Endodermal cell (in vitro differentiated cells): ENCODE measurements around the gene CCDC167. TPM values are rescaled to one million over a fixed set of nuclear protein-coding genes. Genes with fewer than 3 reads are reported as not detected.

Experiments
- DNase-seq: peaks from one replicate; pipeline ENCODE4 v3.0.0-alpha.2; 2017
- H3K27ac ChIP-seq: 2 replicates; pipeline ENCODE4 v1.5.1; 2013; ENCODE audit warnings: mild to moderate bottlenecking, low read depth, low read length, moderate library complexity
- H3K27me3 ChIP-seq: 2 replicates; pipeline ENCODE4 v1.6.1; 2013; ENCODE audit warnings: mild to moderate bottlenecking, low read length, moderate library complexity; ENCODE audit not compliant: insufficient read depth, control insufficient read depth, poor library complexity, severe bottlenecking
- H3K36me3 ChIP-seq: 2 replicates; pipeline ENCODE4 v1.7.0; 2013; ENCODE audit warnings: mild to moderate bottlenecking, low read length, moderate library complexity; ENCODE audit not compliant: control insufficient read depth, insufficient read depth
- H3K4me1 ChIP-seq: one replicate; pipeline ENCODE4 v1.7.0; 2013; ENCODE audit warnings: low read length; ENCODE audit not compliant: control insufficient read depth, insufficient read depth
- H3K4me3 ChIP-seq: 2 replicates; pipeline ENCODE4 v1.5.1; 2013; ENCODE audit warnings: mild to moderate bottlenecking, low read length, moderate library complexity
- H3K9ac ChIP-seq: 2 replicates; pipeline ENCODE4 v1.6.1; 2013; ENCODE audit warnings: mild to moderate bottlenecking, low read length, moderate library complexity; ENCODE audit not compliant: poor library complexity, severe bottlenecking; ENCODE audit errors: extremely low read depth
- H3K9me3 ChIP-seq: 2 replicates; pipeline ENCODE4 v1.6.1; 2013; ENCODE audit warnings: mild to moderate bottlenecking, low read length, moderate library complexity; ENCODE audit not compliant: control insufficient read depth
- H3K27ac Mint-ChIP-seq: 2 replicates; pipeline ENCODE4 v1.8.0; 2020; ENCODE audit warnings: mixed read lengths
- H3K27me3 Mint-ChIP-seq: 2 replicates; pipeline ENCODE4 v1.8.0; 2021; ENCODE audit warnings: mild to moderate bottlenecking, mixed read lengths; ENCODE audit not compliant: insufficient read depth
- H3K36me3 Mint-ChIP-seq: 2 replicates; pipeline ENCODE4 v1.8.0; 2020; ENCODE audit warnings: low read depth, mixed read lengths
- H3K4me1 Mint-ChIP-seq: 2 replicates; pipeline ENCODE4 v1.8.0; 2020; ENCODE audit warnings: mixed read lengths
- H3K4me3 Mint-ChIP-seq: 2 replicates; pipeline ENCODE4 v1.8.0; 2020; ENCODE audit warnings: mild to moderate bottlenecking, moderate library complexity, mixed read lengths
- H3K9me3 Mint-ChIP-seq: 2 replicates; pipeline ENCODE4 v1.8.0; 2020; ENCODE audit warnings: mild to moderate bottlenecking, mixed read lengths
- CTCF ChIP-seq: fragments of 200-600 bp; sonication (generic); conservative IDR thresholded peaks from 2 replicates; pipeline ENCODE4 v1.5.0; 2021; ENCODE audit warnings: antibody characterized with exemption, mild to moderate bottlenecking
- WGBS, 2 experiments: methylation state at CpG; one replicate each; pipeline versions ENCODE4 v1.1.5 to v1.1.7; 2013; ENCODE audit warnings: missing lambda C conversion rate in 2 of 2, mixed read lengths in 1 of 2; ENCODE audit not compliant: insufficient coverage in 1 of 2, insufficient read length in 1 of 2; 5-methylcytosine and 5-hydroxymethylcytosine counted together
- total RNA-seq, 2 donors: library from RNA; stranded (reverse); fragmentation: NEBNext Ultra II Directional in 1 of 2; extraction: Animal tissue kit (Norgen Biotek cat#: 25700) in 1 of 2; gene quantifications; 2 replicates in 1 of 2; 3 replicates in 1 of 2; pipeline ENCODE4 v1.2.1, GENCODE V29; 2021

CCDC167 gene
- total RNA-seq, 2 donors from 2014 or later, result 60.4 to 66.1 TPM

- WGBS, 2 experiments, result 97 to 100% methylated on average over 2 to 4 of the region's 4 CpGs
- no peak for TF ChIP-seq CTCF
- Mint-ChIP-seq H3K27me3 (peaks cover 47% of the 10 kb centered on the region), H3K4me3 (no peak overlapping the region), H3K27ac (no peak overlapping the region), H3K4me1 (peaks cover 8% of the 10 kb centered on the region), H3K9me3 (no peaks in the 10 kb centered on the region), H3K36me3 (no peaks in the 10 kb centered on the region)
- H3K27ac ChIP-seq, result no peak overlapping the region
- H3K27me3 ChIP-seq, result peaks cover 36% of the 10 kb centered on the region
- H3K36me3 ChIP-seq, result no peaks in the 10 kb centered on the region
- H3K9ac ChIP-seq, result no peak overlapping the region
- no peaks in the 10 kb centered on the region for H3K9me3 ChIP-seq
- no peak overlapping the region for H3K4me3 ChIP-seq
- H3K4me1 ChIP-seq, result peaks cover 8% of the 10 kb centered on the region
- DNase-seq, result no peak
Measured at GRCh38 chr6:37540029-37540352, 40.3 kb upstream of the CCDC167 start.

DNA sequence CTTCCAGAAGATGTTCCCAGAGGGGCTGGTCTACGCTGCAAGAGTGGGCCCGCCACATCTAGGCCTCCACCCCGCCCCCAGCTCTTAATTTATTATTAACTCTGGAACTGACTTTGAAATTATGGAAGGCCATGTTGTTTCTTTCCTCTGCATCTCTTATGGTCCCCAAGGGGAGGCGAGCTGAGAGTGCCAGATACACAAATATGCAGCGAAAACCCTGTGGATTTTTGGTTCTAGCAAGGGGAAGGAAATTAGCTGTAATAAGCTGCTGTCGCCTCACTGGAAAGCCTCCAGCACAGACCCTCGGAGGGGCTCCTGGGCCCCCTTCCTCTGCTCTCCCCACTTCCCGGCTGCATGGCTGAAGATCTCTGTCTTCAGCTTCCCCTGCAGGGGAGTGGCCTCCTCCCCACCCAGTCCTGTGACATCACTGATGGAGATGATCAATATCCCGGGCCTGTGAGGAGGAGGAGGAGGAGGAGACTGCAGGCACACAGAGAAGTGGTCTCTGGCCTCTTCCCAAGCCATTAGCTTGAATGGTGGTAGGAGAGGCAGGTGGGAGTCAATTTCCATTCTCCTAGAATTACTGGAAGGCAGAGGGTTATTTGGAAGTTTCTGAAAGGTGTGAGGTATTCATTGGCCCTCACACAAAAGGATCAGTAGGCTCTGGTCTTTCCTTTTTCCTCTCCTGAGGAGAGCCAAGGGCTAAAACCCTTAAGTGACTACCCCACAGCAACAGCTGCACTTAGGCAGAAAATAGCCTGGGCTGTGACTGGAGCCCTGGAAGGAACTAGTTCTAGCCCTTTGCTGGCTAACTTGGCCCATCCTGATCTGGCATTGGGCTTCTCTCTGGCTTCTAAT lies 39.7 kb upstream of the CCDC167 start:
- peaks cover 49% of the 10 kb centered on the region for H3K27me3 Mint-ChIP-seq
- no peak overlapping the region for H3K4me3 Mint-ChIP-seq
- no peak overlapping the region for H3K27ac ChIP-seq

DNA sequence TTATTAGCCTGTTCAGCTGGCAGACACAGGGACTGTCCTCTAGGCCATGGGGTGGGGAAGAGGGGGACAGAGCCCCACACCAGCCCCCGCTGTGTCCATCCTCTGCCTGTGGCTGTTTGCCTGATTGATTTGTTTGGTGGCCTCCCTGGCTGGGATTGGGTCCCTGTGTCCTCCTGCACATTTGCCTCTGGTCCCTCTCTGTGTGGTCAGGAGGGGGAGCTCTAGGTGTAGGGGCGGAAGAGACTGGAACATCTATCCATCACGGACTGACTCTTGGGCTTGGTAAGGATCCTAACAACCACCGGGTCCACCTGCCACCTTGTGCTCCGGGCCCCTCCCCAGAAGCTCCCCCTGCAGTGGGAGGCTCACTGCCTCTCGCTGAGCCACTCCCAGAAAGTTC lies 38.4 kb upstream of the CCDC167 start:
- no peak overlapping the region for H3K4me3 Mint-ChIP-seq
- H3K4me3 ChIP-seq, result no peak overlapping the region
- WGBS, 2 experiments, result 70 to 75% methylated on average over 4 to 6 of the region's 6 CpGs
- peaks cover 55% of the 10 kb centered on the region for H3K27me3 ChIP-seq
- H3K4me1 Mint-ChIP-seq, result peaks cover 9% of the 10 kb centered on the region
- H3K27ac ChIP-seq, result no peak overlapping the region
- peaks cover 8% of the 10 kb centered on the region for H3K4me1 ChIP-seq
- no peaks in the 10 kb centered on the region for H3K9me3 Mint-ChIP-seq
- peak; percentile 75 for TF ChIP-seq CTCF
- peaks cover 59% of the 10 kb centered on the region for H3K27me3 Mint-ChIP-seq
- no peaks in the 10 kb centered on the region for H3K36me3 ChIP-seq
- H3K36me3 Mint-ChIP-seq, result no peaks in the 10 kb centered on the region
- no peak overlapping the region for H3K9ac ChIP-seq
- no peaks in the 10 kb centered on the region for H3K9me3 ChIP-seq
- peak; percentile 86 for DNase-seq
- no peak overlapping the region for H3K27ac Mint-ChIP-seq

More for the DNA sequence above, 39.7 kb upstream of the CCDC167 start:
- Histone ChIP-seq H3K9ac (no peak overlapping the region), H3K9me3 (no peaks in the 10 kb centered on the region), H3K27me3 (peaks cover 42% of the 10 kb centered on the region), H3K36me3 (no peaks in the 10 kb centered on the region), H3K4me3 (no peak overlapping the region), H3K4me1 (peaks cover 8% of the 10 kb centered on the region)
- no peak for TF ChIP-seq CTCF
- no peak for DNase-seq
- H3K9me3 Mint-ChIP-seq, result no peaks in the 10 kb centered on the region
- WGBS, 2 experiments, result 87 to 91% methylated on average over 4 to 9 of the region's 9 CpGs
- peaks cover 9% of the 10 kb centered on the region for H3K4me1 Mint-ChIP-seq
- H3K27ac Mint-ChIP-seq, result no peak overlapping the region
- H3K36me3 Mint-ChIP-seq, result no peaks in the 10 kb centered on the region
